ENCODE measurements around the gene TSPAN33. TPM values are rescaled to one million over a fixed set of nuclear protein-coding genes. Genes with fewer than 3 reads are reported as not detected.
"Not testable (repeated sequence)": the region's sequence is repeated elsewhere in the genome, so short reads cannot be mapped to it uniquely, and the experiment has no call there.

Gene TSPAN33
- total RNA-seq, 1 donor from 2014 or later: 33.7 TPM

GRCh38 chr7:129169171-129169671 is 24.7 kb downstream of the TSPAN33 start:
- ATAC-seq: peak; percentile 87
- peak; percentile 55 for DNase-seq (ENCODE audit: low spot score)

- peak; percentile 31 for ATAC-seq
- DNase-seq (ENCODE audit: low spot score): no peak
Observed at GRCh38 chr7:129169686-129170440, 25.4 kb downstream of the TSPAN33 start.

GRCh38 chr7:129170441-129171021 is 26.0 kb downstream of the TSPAN33 start:
- DNase-seq (ENCODE audit: low spot score) (no peak), ATAC-seq (no peak)

GRCh38 chr7:129173861-129174260 is 29.4 kb downstream of the TSPAN33 start:
- DNase-seq (ENCODE audit: low spot score); ATAC-seq: not testable (repeated sequence)

- no peak for ATAC-seq
- DNase-seq (ENCODE audit: low spot score): no peak
Observed at GRCh38 chr7:129176916-129177710, 32.6 kb downstream of the TSPAN33 start.

- no peak for ATAC-seq
- no peak for DNase-seq (ENCODE audit: low spot score)
Observed at GRCh38 chr7:129184981-129185670, 40.6 kb downstream of the TSPAN33 start.

- no peak for DNase-seq (ENCODE audit: low spot score)
- no peak for ATAC-seq
Observed at GRCh38 chr7:129186749-129187260, 42.3 kb downstream of the TSPAN33 start.

- DNase-seq (ENCODE audit: low spot score) (no peak), ATAC-seq (no peak)
Observed at GRCh38 chr7:129187681-129188371, 43.3 kb downstream of the TSPAN33 start.

- ATAC-seq: peak; percentile 90
- peak; percentile 72 for DNase-seq (ENCODE audit: low spot score)
Observed at GRCh38 chr7:129188372-129188891, 43.9 kb downstream of the TSPAN33 start, which contains the start of gene SMO. Gene SMO (plus strand): TSS chr7:129188633. CDS start chr7:129189152, 519 bp downstream.

GRCh38 chr7:129188892-129189660 is 44.6 kb downstream of the TSPAN33 start:
- no peak for DNase-seq (ENCODE audit: low spot score)
- ATAC-seq: peak; percentile 67

GRCh38 chr7:129189661-129190310 is 45.3 kb downstream of the TSPAN33 start:
- ATAC-seq (no peak), DNase-seq (ENCODE audit: low spot score) (no peak)

GRCh38 chr7:129191272-129191671 is 46.8 kb downstream of the TSPAN33 start:
- DNase-seq (ENCODE audit: low spot score) (no peak), ATAC-seq (peak; percentile 9)

GRCh38 chr7:129193892-129194291 is 49.4 kb downstream of the TSPAN33 start:
- ATAC-seq (no peak), DNase-seq (ENCODE audit: low spot score) (no peak)

GRCh38 chr7:129197771-129198170 is 53.3 kb downstream of the TSPAN33 start:
- ATAC-seq (no peak), DNase-seq (ENCODE audit: low spot score) (no peak)

- DNase-seq (ENCODE audit: low spot score) (no peak), ATAC-seq (no peak)
Observed at GRCh38 chr7:129199406-129199805, 54.9 kb downstream of the TSPAN33 start.

- DNase-seq (ENCODE audit: low spot score) (no peak), ATAC-seq (peak; percentile 3)
Observed at GRCh38 chr7:129202058-129202777, 57.7 kb downstream of the TSPAN33 start.

- ATAC-seq (peak; percentile 67), DNase-seq (ENCODE audit: low spot score) (no peak)
Observed at GRCh38 chr7:129203050-129203741, 58.7 kb downstream of the TSPAN33 start.

All from left lobe of liver (tissue), 2 donors.